Erythroblast (primary cell): ENCODE measurements around the gene CD164L2.
"Not testable (repeated sequence)": the region's sequence is repeated elsewhere in the genome, so short reads cannot be mapped to it uniquely, and the experiment has no call there.

Source experiments
- DNase-seq, 2 experiments: peaks; one replicate each; lab custom pipeline; 2025; lab: John Stamatoyannopoulos, UW
- GATA1 ChIP-seq: IDR thresholded peaks from 2 replicates; pipeline ENCODE4 v1.6.1; 2011; ENCODE audit warnings: low read depth, mild to moderate bottlenecking, control low read depth, low read length, moderate library complexity
- POLR2A ChIP-seq: IDR thresholded peaks from 2 replicates; pipeline ENCODE4 v1.6.1; 2011; ENCODE audit warnings: mild to moderate bottlenecking, low read length

Gene CD164L2

GRCh38 chr1:27383039-27383605 lies at the start of gene CD164L2:
Gene CD164L2, minus strand, starts transcription at chr1:27383333. Its CDS starts 94 bp downstream, at chr1:27383239.
- no peak for TF ChIP-seq GATA1
- DNase-seq, result peak in 1 of 2 experiments; percentile 57

DNA sequence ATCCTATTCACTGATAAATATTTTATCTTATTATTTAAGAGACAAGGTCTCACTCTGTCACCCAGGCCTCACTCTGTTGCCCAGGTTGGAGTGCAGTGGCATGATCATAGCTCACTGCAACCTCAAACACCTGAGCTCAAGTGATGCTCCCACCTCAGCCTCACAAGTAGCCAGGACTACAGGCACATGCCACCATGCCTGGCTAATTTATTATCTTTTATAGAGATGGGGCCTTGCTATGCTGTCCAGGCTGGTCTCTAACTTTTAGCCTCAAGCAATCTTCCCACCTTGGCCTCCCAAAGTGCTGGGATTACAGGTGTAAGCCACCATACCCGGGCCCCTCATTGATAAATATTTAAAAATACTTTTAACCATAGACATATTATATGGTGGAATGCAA lies 49.6 kb upstream of the CD164L2 start:
- not testable (repeated sequence) for DNase-seq

DNA sequence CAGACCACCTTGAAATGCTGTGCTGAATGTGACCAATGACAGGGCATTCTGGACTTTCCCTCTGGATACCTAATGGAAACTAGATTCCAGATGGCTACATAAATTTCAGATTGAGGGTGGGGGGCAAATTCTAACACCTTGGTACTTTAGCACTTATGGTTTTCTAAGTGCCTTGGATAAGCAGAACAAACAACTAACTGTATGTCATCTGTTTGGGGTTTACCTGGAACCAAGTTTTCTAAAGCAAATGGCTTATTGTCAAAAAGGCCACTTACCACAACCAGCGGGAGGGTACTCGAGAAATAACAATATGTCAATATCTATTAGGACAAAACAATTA lies 48.4 kb upstream of the CD164L2 start:
- no peak for DNase-seq
- no peak for TF ChIP-seq POLR2A
- TF ChIP-seq GATA1, result no peak

DNA sequence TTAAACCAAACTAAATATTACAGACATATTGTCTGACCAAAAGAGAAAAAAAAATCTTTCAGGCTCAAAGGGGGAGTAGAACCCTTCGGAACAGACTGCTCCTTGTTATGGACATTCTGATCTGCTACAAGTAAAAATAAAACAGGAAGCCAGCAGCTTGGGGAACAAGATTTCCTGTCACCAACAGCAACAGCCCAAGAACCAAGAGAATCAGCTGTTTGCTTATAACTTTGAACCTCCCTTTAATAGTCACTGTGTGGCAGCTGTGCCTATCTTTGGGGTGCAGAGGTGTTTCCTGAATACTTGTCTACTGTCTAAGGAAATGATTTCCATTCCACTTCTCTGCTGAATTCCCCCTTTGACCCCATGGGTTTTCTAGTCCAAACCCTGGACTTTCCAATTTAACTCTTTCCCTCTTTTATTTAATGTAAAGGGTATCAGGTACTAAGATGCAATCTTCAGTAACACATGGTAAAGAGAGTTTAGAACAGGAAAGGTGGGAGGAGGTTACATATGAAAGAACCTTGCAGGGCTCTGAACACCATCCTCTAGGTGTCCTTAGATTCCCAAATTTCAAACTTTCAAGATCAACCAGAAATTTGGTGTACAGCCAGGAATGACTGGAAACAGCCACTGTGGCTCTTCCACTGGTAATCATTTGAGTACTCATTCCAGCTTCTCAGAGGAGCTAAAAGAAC lies 47.9 kb upstream of the CD164L2 start:
- peak in 1 of 2 experiments; percentile 24 for DNase-seq

GRCh38 chr1:27429029-27429425 lies 45.9 kb upstream of the CD164L2 start:
- peak in 1 of 2 experiments; percentile 19 for DNase-seq
- no peak for TF ChIP-seq GATA1
- no peak for TF ChIP-seq POLR2A

More for the DNA sequence above, 47.9 kb upstream of the CD164L2 start:
- no peak for TF ChIP-seq POLR2A
- TF ChIP-seq GATA1, result no peak

GRCh38 chr1:27428316-27429028 lies 45.3 kb upstream of the CD164L2 start:
- TF ChIP-seq GATA1 (no peak), POLR2A (no peak)
- DNase-seq, result peak in 1 of 2 experiments; percentile 80

GRCh38 chr1:27427816-27428315 lies 44.7 kb upstream of the CD164L2 start:
- TF ChIP-seq GATA1, result no peak
- no peak for TF ChIP-seq POLR2A

DNA sequence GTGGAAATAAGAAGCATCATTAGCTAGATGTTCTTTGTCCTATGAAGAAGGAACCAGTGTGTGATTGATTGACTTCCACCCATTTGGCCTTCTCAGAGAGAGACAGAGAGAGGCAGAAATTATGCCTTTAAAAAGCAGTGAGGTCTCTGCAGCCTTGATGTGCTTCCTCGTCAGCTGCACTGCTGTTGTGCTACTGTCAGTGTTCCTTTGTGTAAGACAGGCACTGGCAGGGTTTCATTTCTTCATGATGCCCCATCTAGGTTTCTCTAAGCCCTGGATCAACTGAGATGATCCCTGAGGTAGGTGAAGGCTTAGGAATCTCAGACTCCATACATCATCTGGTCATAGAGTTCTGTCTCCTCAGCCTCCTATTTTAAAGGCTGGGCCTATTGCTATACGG lies 44.2 kb upstream of the CD164L2 start:
- TF ChIP-seq POLR2A (no peak), GATA1 (no peak)
- no peak for DNase-seq

More at GRCh38 chr1:27427816-27428315, 44.7 kb upstream of the CD164L2 start:
- no peak for DNase-seq

DNA sequence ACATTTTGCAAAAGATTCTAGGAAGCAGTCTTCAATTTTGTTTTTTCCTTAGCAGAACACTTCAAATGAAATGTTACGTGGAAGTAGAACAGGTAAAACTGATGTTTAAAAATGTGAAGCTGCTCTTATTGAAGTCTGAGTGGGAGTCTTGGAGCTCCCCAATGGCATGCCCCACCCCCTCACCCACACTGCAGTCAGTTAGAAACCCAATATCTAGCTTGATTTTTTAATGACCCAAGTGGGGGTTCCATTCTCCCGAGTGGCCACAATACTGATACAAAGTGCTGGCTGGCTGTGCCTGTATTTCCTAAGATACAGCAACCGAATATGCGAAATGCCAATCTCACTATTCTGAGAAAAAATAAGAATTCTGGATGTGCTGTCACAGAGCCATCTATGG lies 40.6 kb upstream of the CD164L2 start:
- no peak for DNase-seq
- TF ChIP-seq GATA1 (no peak), POLR2A (no peak)

GRCh38 chr1:27418326-27419185 lies 35.4 kb upstream of the CD164L2 start:
- TF ChIP-seq POLR2A (no peak), GATA1 (no peak)
- no peak for DNase-seq

DNA sequence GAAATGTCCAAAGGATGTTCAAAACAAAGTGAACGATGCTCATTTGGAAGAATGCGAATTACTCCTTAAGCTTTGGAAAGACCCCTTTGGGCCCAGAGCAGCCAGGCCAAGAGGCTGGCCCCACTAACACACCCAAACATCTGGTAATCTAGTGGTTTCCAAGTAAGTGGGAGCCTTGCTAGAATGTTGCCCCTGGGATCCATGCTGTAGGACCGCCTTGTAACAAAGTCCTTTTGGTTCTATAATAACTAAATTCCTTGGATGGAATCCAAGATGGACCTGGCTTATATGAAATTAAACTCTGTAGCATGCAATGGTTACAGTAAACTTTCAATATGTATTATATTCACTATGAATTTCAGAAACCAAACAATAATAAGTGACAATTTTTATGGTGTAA lies 34.6 kb upstream of the CD164L2 start:
- no peak for TF ChIP-seq GATA1
- no peak for TF ChIP-seq POLR2A
- DNase-seq, result no peak

DNA sequence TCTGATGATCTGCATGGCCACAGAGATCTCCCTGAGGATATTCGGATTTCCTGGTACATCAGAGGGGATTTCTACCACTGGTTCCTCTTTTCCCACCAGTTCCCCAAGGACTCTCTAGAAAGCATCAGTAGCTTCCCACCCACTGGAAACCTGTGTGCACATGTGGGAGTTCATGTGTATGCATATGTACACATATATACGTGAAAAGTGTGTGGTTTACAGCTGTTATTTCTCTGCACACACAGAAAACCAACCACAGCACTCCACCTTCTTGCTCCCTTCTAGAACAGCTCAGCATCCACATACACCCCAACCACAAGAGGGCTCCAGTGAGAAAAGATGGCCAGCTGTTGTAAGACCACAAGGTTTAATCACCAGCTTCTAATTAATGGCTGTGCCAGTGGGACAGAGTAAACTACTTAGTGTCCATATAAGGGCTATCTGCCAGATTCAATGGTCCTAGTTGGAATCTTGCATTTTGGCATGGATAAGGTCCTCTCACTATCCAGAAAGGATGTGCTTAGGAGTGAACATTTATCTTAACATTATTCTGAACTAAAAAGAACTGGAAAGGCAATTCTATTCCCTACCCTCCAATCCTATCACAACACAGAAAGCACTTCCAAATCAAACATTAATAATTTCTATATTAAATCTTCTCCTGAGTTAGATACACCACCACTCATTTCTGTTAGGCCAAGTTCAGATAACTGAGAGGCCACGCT lies 33.4 kb upstream of the CD164L2 start:
- peak in 1 of 2 experiments; percentile 87 for DNase-seq
- no peak for TF ChIP-seq GATA1
- no peak for TF ChIP-seq POLR2A

DNA sequence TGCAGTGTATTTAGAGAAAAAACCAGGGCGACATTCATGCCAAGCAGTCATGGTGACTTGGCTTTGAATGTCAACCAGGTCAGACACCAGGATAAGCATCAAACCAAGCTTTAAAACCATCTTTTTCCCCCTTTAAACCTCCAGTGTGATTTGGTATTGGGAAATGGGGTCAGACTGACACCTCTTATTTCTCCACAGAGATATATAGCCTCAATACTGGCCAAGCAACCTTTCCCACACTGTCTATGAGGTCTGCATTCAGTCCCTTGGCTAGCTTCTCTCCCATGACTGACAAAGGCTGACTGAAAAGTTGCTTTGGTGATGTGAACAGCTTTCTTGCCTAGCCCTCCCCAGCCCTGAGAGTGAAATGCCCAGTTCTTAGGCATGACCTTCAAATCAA lies 31.0 kb upstream of the CD164L2 start:
- TF ChIP-seq GATA1, result no peak
- no peak for TF ChIP-seq POLR2A
- no peak for DNase-seq
